WTC11 (cell line): ENCODE measurements around the gene STAB1.

Experiments used
- ATF1 ChIP-seq: sonication (generic); formaldehyde crosslinking; IDR thresholded peaks from 2 replicates; pipeline ENCODE4 v1.8.1; 2023; ENCODE audit warnings: mild to moderate bottlenecking, moderate library complexity, missing genetic modification reagents
- ATF6 ChIP-seq: sonication (generic); formaldehyde crosslinking; IDR thresholded peaks from 2 replicates; pipeline ENCODE4 v1.8.1; 2023; ENCODE audit warnings: mild to moderate bottlenecking, missing genetic modification reagents
- NR1H2 ChIP-seq: sonication (generic); formaldehyde crosslinking; IDR thresholded peaks from 2 replicates; pipeline ENCODE4 v1.9.0; 2021; ENCODE audit warnings: mild to moderate bottlenecking, moderate library complexity, missing genetic modification reagents
- ZNF121 ChIP-seq: sonication (generic); formaldehyde crosslinking; IDR thresholded peaks from 2 replicates; pipeline ENCODE4 v1.8.0; 2023; ENCODE audit warnings: missing genetic modification reagents
- TF ChIP-seq, protein P1 (sequence below): sonication (generic); formaldehyde crosslinking; IDR thresholded peaks from 2 replicates; pipeline ENCODE4 v1.8.0; 2022; ENCODE audit warnings: mild to moderate bottlenecking, missing genetic modification reagents
- TF ChIP-seq, protein P2 (sequence below): fragments of 200-600 bp; IDR thresholded peaks from 2 replicates; pipeline ENCODE4 v1.8.0; 2022; ENCODE audit warnings: antibody characterized with exemption

DNA sequence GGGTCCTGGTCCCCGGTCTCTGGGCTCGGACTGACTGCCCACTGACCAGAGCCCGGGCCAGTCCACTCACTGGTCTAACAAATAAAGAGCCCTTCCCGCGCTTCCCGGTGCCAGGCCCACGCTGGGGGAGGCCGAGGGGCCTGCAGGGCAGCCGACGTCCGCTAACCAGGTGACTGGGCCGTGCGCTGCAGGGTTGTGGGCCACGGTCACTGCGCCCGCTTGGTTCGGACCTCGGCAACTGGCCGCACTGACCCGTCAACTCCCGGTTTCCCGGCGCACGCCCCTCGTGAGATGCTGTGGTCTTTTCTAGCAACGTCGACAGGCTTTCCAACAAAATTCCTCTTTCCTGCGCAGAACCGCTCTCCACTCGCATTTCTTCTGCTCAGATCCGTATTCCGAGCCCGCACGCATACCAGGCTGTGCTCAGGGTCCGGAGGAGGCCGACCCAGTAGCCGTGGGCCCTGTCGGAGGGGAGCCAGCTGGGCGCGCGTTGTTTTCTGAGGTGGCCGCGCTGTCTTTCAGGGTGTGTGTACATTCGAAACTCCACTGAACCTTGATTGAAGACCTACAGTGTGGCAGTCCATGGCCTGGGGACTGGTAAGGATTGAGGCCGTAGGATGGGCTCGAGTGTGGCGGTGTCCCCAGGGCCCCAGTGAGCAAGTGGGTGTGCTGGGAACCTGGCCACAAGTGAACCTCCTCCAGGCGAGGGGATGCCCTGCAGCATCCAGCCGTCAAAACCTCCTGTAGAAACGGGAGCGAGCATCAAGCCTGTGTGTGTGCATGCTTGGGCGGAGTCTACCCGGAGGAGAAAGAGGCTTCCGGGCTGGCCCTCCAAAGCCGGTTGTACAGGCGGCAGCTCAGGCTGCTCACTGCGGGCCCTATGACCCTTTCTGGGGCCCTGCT, 39.4 kb downstream of the STAB1 start:
- TF ChIP-seq ATF1 (CRISPR knock-in tag) (no peak), ZNF121 (CRISPR knock-in tag) (no peak), ATF6 (CRISPR knock-in tag) (no peak), NR1H2 (CRISPR knock-in tag) (no peak)
- TF ChIP-seq, protein P1, sequence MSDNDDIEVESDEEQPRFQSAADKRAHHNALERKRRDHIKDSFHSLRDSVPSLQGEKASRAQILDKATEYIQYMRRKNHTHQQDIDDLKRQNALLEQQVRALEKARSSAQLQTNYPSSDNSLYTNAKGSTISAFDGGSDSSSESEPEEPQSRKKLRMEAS (CRISPR knock-in tag) = no peak
- TF ChIP-seq, protein P2, sequence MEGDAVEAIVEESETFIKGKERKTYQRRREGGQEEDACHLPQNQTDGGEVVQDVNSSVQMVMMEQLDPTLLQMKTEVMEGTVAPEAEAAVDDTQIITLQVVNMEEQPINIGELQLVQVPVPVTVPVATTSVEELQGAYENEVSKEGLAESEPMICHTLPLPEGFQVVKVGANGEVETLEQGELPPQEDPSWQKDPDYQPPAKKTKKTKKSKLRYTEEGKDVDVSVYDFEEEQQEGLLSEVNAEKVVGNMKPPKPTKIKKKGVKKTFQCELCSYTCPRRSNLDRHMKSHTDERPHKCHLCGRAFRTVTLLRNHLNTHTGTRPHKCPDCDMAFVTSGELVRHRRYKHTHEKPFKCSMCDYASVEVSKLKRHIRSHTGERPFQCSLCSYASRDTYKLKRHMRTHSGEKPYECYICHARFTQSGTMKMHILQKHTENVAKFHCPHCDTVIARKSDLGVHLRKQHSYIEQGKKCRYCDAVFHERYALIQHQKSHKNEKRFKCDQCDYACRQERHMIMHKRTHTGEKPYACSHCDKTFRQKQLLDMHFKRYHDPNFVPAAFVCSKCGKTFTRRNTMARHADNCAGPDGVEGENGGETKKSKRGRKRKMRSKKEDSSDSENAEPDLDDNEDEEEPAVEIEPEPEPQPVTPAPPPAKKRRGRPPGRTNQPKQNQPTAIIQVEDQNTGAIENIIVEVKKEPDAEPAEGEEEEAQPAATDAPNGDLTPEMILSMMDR = no peak
